IPS-NIHi11 (cell line): Measurements from ENCODE around the gene ATF4.

Source experiments
- DNase-seq: peaks from one replicate; pipeline ENCODE4 v3.0.0; 2012; ENCODE audit warnings: mixed read lengths, low spot score

ATF4 gene

DNA sequence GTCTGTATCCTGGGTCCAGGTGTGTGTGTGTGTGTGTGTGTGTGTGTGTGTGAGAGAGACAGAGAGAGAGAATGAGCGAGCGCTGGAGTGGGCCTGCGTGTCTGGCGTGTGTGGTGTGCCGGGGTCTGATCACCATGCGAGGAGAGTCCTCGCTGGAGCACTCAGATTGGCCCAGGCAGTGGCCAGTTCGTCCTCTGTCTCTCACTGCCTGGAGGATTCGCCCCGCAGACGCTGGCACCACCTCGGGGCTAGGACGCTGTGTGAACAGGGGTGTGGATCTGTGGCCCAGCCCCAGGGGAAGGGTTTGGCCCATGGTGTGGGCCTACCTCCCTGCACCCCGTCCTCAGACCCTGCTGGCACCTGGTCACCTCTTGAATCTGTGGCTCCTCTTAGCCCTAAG, 38.6 kb downstream of the ATF4 start:
- DNase-seq = no peak

DNA sequence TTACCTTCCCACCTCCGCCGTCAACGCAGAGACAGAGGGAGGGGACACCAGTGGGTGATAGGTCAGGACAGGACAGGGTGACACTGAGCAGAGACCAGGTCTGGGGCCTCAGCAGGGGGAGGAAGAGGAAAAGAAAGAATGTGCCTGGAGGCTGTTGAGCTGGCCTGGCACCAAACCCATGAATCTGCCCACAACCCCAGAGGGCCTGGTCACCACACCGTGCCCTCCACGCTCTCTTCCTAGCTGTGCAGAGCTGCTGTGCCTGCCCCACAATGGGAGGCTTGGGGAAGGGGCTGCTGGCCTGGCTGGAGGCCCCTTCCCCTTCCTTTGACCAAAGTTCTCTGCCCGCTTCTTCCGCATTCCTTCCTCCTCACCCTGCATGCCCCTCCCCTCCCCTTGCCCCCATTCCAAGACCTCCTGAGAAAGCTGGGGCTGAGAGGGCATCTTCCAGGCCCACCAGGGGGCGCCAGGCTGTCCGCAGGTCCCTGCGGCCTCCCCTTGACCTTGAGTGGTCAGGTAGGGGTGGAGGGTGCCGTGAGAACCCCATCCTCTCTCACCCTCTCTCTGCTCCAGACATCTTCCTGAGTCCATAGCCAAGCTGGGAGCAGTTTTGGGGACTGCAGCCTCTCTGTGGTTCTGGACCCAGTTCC, 39.2 kb downstream of the ATF4 start:
- peak; percentile 88 for DNase-seq

DNA sequence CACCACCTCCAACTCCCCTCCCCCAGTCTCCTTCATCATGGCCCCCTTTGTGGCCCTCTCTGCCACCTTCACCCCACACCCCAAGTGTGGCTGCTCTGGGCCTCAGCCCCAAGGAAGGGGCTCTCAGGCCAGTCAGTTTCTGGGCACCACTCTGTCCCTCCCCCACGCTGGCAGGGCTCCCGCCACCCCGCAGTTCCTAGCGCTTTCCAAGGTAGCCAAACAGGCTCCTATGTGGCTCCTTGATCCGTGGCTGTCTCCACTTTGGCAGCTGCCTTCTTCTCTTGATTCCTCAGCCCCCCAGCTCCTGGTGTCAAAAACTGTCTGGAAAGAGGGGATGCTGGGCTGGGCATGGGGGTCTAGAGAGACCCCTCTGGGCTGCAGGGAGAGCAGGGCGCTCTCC, 39.8 kb downstream of the ATF4 start:
- no peak for DNase-seq

GRCh38 chr22:39562839-39563489, 42.6 kb downstream of the ATF4 start:
- DNase-seq = no peak

DNA sequence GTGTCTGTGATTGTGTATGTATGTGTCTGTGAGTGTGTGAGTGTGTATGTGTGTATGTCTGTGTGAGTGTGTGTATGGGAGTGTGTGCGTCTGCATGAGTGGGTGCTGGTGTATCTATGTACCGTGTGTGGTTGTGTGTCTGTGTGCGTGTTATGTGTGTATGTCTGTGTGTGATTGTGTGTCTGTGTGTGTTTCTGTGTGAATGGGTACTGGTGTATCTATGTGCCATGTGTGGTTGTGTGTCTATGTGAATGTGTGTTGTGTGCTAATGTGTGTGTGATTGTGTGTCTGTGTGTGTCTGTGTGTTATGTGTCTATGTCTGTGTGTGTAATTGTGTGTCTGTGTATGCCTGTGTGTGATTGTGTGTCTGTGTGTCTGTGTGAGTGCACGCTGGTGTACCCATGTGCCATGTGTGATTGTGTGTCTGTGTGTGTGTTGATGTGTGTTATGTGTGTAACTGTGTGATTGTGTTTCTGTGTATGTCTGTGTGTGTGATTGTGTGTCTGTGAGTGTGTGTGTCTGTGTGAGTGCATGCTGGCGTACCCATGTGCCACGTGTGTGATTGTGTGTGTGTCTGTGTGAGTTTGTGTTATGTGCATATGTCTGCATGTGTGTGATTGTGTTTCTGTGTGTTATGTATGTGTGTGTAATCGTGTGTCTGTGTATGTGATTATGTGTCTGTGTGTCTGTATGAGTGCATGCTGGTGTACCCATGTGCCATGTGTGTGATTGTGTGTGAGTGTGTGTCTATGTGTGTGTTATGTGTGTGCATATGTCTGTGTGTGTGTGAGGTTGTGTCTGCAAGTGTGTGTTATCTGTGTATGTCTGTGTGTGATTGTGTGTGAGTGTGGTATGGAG, 43.4 kb downstream of the ATF4 start:
- DNase-seq = no peak

GRCh38 chr22:39565414-39565944, 45.1 kb downstream of the ATF4 start:
- DNase-seq = no peak

GRCh38 chr22:39567135-39567946, 47.0 kb downstream of the ATF4 start:
- DNase-seq = no peak

- no peak for DNase-seq
Observed at GRCh38 chr22:39568278-39568981, 48.1 kb downstream of the ATF4 start.

DNA sequence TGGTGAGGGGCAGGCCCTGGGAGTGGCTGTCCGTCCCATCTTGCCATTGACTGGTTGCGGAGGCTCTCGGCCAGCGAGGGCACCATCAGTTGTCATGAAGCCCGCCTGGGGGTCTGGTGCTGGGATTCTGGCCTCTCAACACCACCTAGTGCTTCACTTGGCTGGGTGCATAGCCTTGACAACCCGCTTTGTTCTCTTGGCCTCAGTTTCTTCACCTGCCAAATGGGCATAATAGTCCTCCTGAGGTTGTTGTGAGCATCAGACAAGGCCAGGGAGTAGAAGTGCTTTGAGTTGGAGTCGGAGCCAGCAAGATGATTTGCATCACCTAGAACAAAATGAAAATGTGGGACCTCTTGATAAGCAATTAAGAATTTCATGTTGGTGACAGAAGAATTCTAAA, 48.7 kb downstream of the ATF4 start:
- no peak for DNase-seq

DNA sequence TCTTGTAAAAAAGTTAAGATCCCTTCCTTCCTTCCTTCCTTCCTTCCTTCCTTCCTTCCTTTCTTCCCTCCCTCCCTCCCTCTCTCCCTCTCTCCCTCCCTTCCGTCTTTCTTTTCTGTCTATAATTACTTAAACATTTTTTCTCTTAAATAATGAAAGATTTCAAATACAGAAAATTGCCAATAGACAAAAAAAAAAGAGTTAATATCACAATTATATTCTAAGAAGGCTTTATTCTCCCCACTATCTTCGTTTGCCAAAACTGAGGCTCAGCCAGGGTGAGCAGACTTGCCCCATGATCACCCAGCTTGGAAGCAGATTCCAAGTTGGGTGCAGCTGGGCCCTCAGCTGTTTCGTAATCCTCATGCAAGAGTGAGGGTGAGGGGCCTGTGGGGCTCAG, 49.9 kb downstream of the ATF4 start:
- no peak for DNase-seq

- no peak for DNase-seq
Observed at GRCh38 chr22:39570665-39571064, 50.3 kb downstream of the ATF4 start, which contains the start of gene CACNA1I. Gene CACNA1I (plus strand): TSS chr22:39570753. CDS start chr22:39570753, 0 bp downstream.

DNA sequence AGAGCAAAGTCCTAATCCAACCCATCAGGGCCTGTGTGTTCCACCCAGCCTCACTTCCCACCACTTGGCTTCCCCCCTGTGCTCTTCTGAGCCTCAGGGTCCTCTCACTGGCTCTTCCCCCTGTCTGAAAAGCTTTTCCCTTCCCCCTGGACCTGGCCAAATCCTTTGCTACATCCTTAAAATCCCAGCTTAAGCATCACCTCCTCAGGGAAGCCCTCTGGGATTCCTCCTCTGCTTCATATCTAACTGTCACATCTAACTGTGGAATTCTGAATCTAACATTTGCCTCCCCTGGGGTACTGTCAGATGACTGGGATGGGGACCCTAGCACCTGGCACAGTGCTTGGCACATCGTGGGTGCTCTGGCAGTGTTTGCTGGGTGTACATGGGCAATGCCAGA, 51.2 kb downstream of the ATF4 start:
- no peak for DNase-seq
